ENCODE results near the gene INVS.

- TF ChIP-seq GRHL1 (CRISPR knock-in tag; conservative IDR thresholded peaks at IDR 0.05) (no peak), ELF4 (CRISPR knock-in tag; IDR thresholded peaks at IDR 0.05; ENCODE audit: borderline replicate concordance) (no peak), CC2D1A (CRISPR knock-in tag; IDR thresholded peaks at IDR 0.05) (no peak), TARDBP (CRISPR knock-in tag; IDR thresholded peaks at IDR 0.05) (no peak)
Observed at GRCh38 chr9:100190339-100190738, 91.3 kb downstream of the INVS start.

Measured in HepG2 (cell line).